Osteocyte (in vitro differentiated cells): ENCODE measurements around the gene TLNRD1. TPM values are rescaled to one million over a fixed set of nuclear protein-coding genes. Genes with fewer than 3 reads are reported as not detected.

ENCODE experiments used
- DNase-seq: peaks from one replicate; pipeline ENCODE4 v3.0.0; 2021; ENCODE audit warnings: mixed read lengths; ENCODE audit not compliant: unreplicated experiment; ENCODE audit errors: extremely low spot score
- H3K27ac Mint-ChIP-seq: one replicate; pipeline ENCODE4 v1.8.0; 2021; ENCODE audit warnings: mild to moderate bottlenecking, mixed read lengths; ENCODE audit not compliant: unreplicated experiment
- H3K27me3 Mint-ChIP-seq: one replicate; pipeline ENCODE4 v1.8.0; 2021; ENCODE audit warnings: mixed read lengths; ENCODE audit not compliant: unreplicated experiment
- H3K36me3 Mint-ChIP-seq: one replicate; pipeline ENCODE4 v1.8.0; 2021; ENCODE audit warnings: mixed read lengths; ENCODE audit not compliant: unreplicated experiment
- H3K4me1 Mint-ChIP-seq: one replicate; pipeline ENCODE4 v1.8.0; 2021; ENCODE audit warnings: mixed read lengths; ENCODE audit not compliant: unreplicated experiment
- H3K4me3 Mint-ChIP-seq: one replicate; pipeline ENCODE4 v1.8.0; 2021; ENCODE audit warnings: mild to moderate bottlenecking, moderate library complexity, mixed read lengths; ENCODE audit not compliant: unreplicated experiment
- H3K9me3 Mint-ChIP-seq: one replicate; pipeline ENCODE4 v1.8.0; 2021; ENCODE audit warnings: mixed read lengths; ENCODE audit not compliant: unreplicated experiment
- CTCF ChIP-seq: fragments of 200-600 bp; sonication (generic); IDR thresholded peaks from 2 replicates; pipeline ENCODE4 v1.5.0; 2021; ENCODE audit warnings: antibody characterized with exemption, mild to moderate bottlenecking, moderate library complexity
- total RNA-seq: library from RNA; stranded (reverse); gene quantifications from 2 replicates; pipeline ENCODE4 v1.2.1, GENCODE V29; 2021

Gene TLNRD1
- total RNA-seq, 1 donor from 2014 or later, result 10.6 TPM

- DNase-seq, result no peak
- peaks cover 3% of the 10 kb centered on the region for H3K4me1 Mint-ChIP-seq
- no peaks in the 10 kb centered on the region for H3K27me3 Mint-ChIP-seq
- peaks cover 10% of the 10 kb centered on the region for H3K9me3 Mint-ChIP-seq
- no peak for TF ChIP-seq CTCF
- H3K36me3 Mint-ChIP-seq, result no peaks in the 10 kb centered on the region
- no peak overlapping the region for H3K4me3 Mint-ChIP-seq
- no peak overlapping the region for H3K27ac Mint-ChIP-seq
Measured at GRCh38 chr15:81032818-81033217, 32.1 kb downstream of the TLNRD1 start.

GRCh38 chr15:81033508-81033907 is 32.8 kb downstream of the TLNRD1 start:
- H3K4me3 Mint-ChIP-seq, result no peak overlapping the region
- H3K36me3 Mint-ChIP-seq, result no peaks in the 10 kb centered on the region
- H3K9me3 Mint-ChIP-seq, result peaks cover 10% of the 10 kb centered on the region
- no peak overlapping the region for H3K27ac Mint-ChIP-seq
- no peak for TF ChIP-seq CTCF
- H3K27me3 Mint-ChIP-seq, result no peaks in the 10 kb centered on the region
- no peak for DNase-seq
- peaks cover 3% of the 10 kb centered on the region for H3K4me1 Mint-ChIP-seq

DNA sequence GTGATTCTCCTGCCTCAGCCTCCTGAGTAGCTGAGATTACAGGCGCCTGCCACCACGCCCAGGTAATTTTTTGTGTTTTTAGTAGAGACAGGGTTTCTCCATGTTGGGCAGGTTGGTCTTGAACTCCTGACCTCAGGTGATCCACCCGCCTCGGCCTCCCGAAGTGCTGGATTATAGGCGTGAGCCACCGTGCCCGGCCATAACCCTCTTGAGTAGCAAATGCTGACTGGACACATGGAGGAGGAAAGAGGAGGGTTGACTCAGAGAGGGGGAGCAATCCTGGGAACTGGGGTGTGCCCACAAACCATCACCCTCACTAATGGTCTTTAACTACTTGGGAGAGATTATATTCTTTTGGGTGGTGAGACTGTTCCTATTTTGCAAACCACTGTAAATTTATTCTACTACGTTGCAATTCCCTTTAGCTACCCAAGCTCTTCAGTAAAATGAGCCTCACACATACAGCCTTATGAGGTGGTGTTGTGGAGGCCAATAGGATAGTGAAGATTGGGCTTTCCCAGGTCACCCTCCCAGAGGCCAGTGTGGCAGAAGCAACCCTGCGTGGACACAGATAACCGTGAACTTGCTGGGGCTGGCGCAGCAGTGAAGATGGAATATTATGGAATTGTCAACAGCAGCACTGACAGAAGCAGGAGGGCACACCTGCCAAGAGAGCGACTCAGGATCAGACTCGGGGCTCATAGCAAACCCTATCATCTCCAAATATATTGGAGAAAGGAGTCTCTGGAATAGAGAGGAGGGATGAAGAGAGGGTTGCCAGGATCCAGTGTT is 37.4 kb downstream of the TLNRD1 start:
- TF ChIP-seq CTCF, result no peak
- peaks cover 3% of the 10 kb centered on the region for H3K4me1 Mint-ChIP-seq
- no peaks in the 10 kb centered on the region for H3K27me3 Mint-ChIP-seq
- no peak overlapping the region for H3K4me3 Mint-ChIP-seq
- no peaks in the 10 kb centered on the region for H3K36me3 Mint-ChIP-seq
- no peak overlapping the region for H3K27ac Mint-ChIP-seq
- peak; percentile 73 for DNase-seq
- H3K9me3 Mint-ChIP-seq, result no peaks in the 10 kb centered on the region

DNA sequence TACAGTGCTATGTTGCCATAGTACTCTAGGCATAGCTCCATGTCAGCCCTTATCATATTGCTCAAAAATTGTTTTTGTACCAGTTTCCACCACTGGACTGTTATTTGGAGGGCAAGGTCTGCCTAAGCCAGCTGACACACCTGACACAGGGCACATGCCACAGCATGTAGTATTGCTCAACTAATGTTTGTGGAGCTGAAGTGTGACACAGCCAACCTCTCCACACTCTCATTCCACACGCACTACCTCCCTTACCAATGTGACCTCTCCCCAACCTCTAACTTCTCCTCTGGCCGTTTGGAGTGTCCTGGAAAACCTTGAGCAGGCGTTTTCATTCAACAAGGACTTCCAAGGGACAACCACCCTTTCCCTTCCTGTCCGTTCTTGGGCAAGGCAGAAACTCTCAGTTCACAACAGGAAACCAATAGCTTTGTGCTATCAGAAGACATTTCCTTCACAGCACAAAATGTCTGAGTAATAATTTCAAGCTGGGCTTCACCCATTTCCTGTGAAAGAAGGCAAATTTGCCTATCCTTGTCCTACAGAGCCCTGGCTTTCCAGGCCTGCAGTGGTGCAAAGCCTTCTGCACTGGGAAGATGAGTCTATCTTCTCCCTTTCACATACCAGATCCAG is 38.4 kb downstream of the TLNRD1 start:
- TF ChIP-seq CTCF, result no peak
- peak; percentile 42 for DNase-seq
- Mint-ChIP-seq H3K36me3 (no peaks in the 10 kb centered on the region), H3K27me3 (no peaks in the 10 kb centered on the region), H3K9me3 (no peaks in the 10 kb centered on the region), H3K27ac (no peak overlapping the region), H3K4me3 (no peak overlapping the region), H3K4me1 (peaks cover 3% of the 10 kb centered on the region)

DNA sequence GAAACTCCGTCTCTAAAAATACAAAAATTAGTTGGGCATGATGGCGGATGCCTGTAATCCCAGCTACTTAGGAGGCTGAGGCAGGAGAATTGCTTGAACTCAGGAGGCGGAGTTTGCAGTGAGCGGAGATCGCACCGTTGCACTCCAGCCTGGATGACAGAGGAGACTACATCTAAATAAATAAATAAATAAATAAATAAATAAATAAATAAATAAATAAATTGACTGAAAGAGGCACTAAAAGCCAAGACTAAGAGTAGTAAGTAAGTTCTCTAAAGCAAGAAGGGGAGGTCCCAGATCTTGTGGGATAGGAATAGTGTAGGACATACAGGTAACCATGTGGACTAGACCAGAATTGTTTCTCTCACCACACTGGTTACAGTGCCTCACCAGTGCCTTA is 40.0 kb downstream of the TLNRD1 start:
- TF ChIP-seq CTCF, result no peak
- Mint-ChIP-seq H3K4me3 (no peak overlapping the region), H3K4me1 (peaks cover 3% of the 10 kb centered on the region), H3K9me3 (no peaks in the 10 kb centered on the region), H3K27me3 (no peaks in the 10 kb centered on the region), H3K27ac (no peak overlapping the region), H3K36me3 (no peaks in the 10 kb centered on the region)
- DNase-seq, result peak; percentile 46
